ENCODE results near the gene CSF3. TPM values are rescaled to one million over a fixed set of nuclear protein-coding genes. Genes with fewer than 3 reads are reported as not detected.

The CSF3 gene
- total RNA-seq, 1 experiment from 2014 or later = not detected

GRCh38 chr17:40063187-40063771, 48.0 kb downstream of the CSF3 start:
- no peaks in the 10 kb centered on the region for H3K79me2 ChIP-seq (ENCODE audit: insufficient read depth, low read length)
- WGBS (ENCODE audit: extremely low coverage, insufficient read length, low lambda C conversion rate) = no CpG with 5 or more reads among the region's 42 CpGs
- H4K91ac ChIP-seq (ENCODE audit: insufficient read length, low read depth, low read length) = no peak overlapping the region
- no peak overlapping the region for H2BK20ac ChIP-seq (ENCODE audit: low read depth, low read length, poor library complexity, severe bottlenecking)
- no peak overlapping the region for H2BK12ac ChIP-seq (ENCODE audit: insufficient read length, low read depth, low read length)
- DNase-seq = peak; percentile 83
- H2AK5ac ChIP-seq (ENCODE audit: insufficient read length, low read length) = no peak overlapping the region
- H4K20me1 ChIP-seq (ENCODE audit: control insufficient read depth, insufficient read depth, insufficient read length) = peaks cover 1% of the 10 kb centered on the region
- H3K27ac Mint-ChIP-seq = peak overlapping the region in 2 of 3 experiments; percentile 82 to 85; a peak in 3 of 7 replicates
- no peak overlapping the region for H4K5ac ChIP-seq (ENCODE audit: insufficient read length, low read depth, low read length)
- H3K27me3 Mint-ChIP-seq (ENCODE audit: low read depth) = peaks cover 37% of the 10 kb centered on the region
- no peaks in the 10 kb centered on the region for H3K79me1 ChIP-seq (ENCODE audit: insufficient read depth, low read depth, low read length, poor library complexity, severe bottlenecking)
- H3K36me3 Mint-ChIP-seq (ENCODE audit: insufficient read depth in 1 of 3, low read depth in 3 of 3) = no peaks in the 10 kb centered on the region; a peak in 1 of 7 replicates
- H3K9ac ChIP-seq (ENCODE audit: extremely low read depth, insufficient read length, low read length) = no peak overlapping the region
- peaks cover 2% of the 10 kb centered on the region; the same call in 1 of the 2 replicates for H3K27me3 ChIP-seq (ENCODE audit: insufficient read depth, low read length)
- no peak for TF ChIP-seq CTCF (conservative IDR thresholded peaks at IDR 0.05)
- H3T11ph ChIP-seq (ENCODE audit: low read length) = no peak overlapping the region
- peak overlapping the region; percentile 77 to 91 for H3K4me3 Mint-ChIP-seq
- H2BK120ac ChIP-seq (ENCODE audit: low read depth, low read length, poor library complexity, severe bottlenecking) = no peak overlapping the region
- H3K27ac ChIP-seq (ENCODE audit: insufficient read length, low read depth, low read length) = no peak overlapping the region
- H3K4me1 Mint-ChIP-seq = peaks cover 50 to 79% of the 10 kb centered on the region in 2 experiments
- no peaks in the 10 kb centered on the region; a peak in 1 of 5 replicates for H3K9me3 Mint-ChIP-seq
- no peak overlapping the region for H2BK15ac ChIP-seq (ENCODE audit: low read depth, low read length)
- H3K23me2 ChIP-seq (ENCODE audit: insufficient read length, low read depth, low read length, poor library complexity, severe bottlenecking) = peaks cover 9% of the 10 kb centered on the region
- no peak overlapping the region for H2AFZ ChIP-seq (ENCODE audit: low read length)
- no peak overlapping the region for H2BK5ac ChIP-seq (ENCODE audit: insufficient read length, low read length)
- peak overlapping the region; percentile 91; the same call in 1 of the 2 replicates for H3K14ac ChIP-seq (ENCODE audit: insufficient read depth, low read length)
- no peak overlapping the region for H4K8ac ChIP-seq (replicated peaks; ENCODE audit: insufficient read length, low read depth, low read length)
- no peak overlapping the region for H3K4ac ChIP-seq (ENCODE audit: low read depth, low read length)
- peaks cover 14% of the 10 kb centered on the region for H3K4me1 ChIP-seq (ENCODE audit: insufficient read depth, low read length)
- H3K18ac ChIP-seq (ENCODE audit: insufficient read length, low read depth, low read length) = peak overlapping the region; percentile 76
- H3K9me3 ChIP-seq (ENCODE audit: control insufficient read depth, low read depth, low read length) = no peaks in the 10 kb centered on the region
- H3K23ac ChIP-seq (ENCODE audit: insufficient read length, low read depth, low read length) = no peak overlapping the region
- H3K4me2 ChIP-seq (ENCODE audit: insufficient read depth, insufficient read length, low read length) = peak overlapping the region; percentile 69
- H3K56ac ChIP-seq (ENCODE audit: insufficient read length, low read depth, low read length) = no peak overlapping the region

Measured in H9 (cell line).